ENCODE results near the gene CEP70.

DNA sequence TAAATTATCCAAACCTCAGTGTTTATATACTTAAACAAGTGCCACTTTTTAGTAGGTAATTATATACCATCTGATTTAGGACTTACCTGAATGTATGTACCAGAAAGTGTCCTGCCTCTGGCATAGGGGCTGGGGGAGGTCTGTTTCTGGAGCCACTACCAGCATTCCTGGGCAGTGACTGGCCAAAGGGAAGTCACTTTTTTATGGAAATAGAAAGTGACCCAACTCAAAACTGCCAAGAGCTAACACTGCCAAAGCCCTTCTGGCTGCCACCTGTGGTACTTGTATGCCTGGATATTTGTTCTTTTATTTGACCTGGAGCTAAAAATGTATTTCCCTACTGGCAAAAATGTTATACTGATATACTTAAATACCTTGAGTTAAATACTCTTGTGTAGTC lies 116.9 kb downstream of the CEP70 start:
- no peak for TF ChIP-seq POLR2A (IDR thresholded peaks at IDR 0.05)
- TF ChIP-seq, protein P1, sequence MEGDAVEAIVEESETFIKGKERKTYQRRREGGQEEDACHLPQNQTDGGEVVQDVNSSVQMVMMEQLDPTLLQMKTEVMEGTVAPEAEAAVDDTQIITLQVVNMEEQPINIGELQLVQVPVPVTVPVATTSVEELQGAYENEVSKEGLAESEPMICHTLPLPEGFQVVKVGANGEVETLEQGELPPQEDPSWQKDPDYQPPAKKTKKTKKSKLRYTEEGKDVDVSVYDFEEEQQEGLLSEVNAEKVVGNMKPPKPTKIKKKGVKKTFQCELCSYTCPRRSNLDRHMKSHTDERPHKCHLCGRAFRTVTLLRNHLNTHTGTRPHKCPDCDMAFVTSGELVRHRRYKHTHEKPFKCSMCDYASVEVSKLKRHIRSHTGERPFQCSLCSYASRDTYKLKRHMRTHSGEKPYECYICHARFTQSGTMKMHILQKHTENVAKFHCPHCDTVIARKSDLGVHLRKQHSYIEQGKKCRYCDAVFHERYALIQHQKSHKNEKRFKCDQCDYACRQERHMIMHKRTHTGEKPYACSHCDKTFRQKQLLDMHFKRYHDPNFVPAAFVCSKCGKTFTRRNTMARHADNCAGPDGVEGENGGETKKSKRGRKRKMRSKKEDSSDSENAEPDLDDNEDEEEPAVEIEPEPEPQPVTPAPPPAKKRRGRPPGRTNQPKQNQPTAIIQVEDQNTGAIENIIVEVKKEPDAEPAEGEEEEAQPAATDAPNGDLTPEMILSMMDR (IDR thresholded peaks at IDR 0.05) = no peak
